ENCODE results near the gene ITPK1. TPM values are rescaled to one million over a fixed set of nuclear protein-coding genes. Genes with fewer than 3 reads are reported as not detected.
A peak's percentile ranks its signal among the peaks of the same experiment; 100 is the strongest.
"Not testable (repeated sequence)": the region's sequence is repeated elsewhere in the genome, so short reads cannot be mapped to it uniquely, and the experiment has no call there.

Gene ITPK1
- total RNA-seq, 2 experiments from 2014 or later = 12.2 to 18.9 TPM

- H3K36me3 Mint-ChIP-seq (ENCODE audit: low read depth) = no peaks in the 10 kb centered on the region
- H3K4me3 Mint-ChIP-seq = no peak overlapping the region
- CTCF ChIA-PET = no interaction called here
- H3K4me1 Mint-ChIP-seq (ENCODE audit: low read depth) = peaks cover 16% of the 10 kb centered on the region
- H3K9me3 Mint-ChIP-seq = no peaks in the 10 kb centered on the region
- intact Hi-C loops (cut with micrococcal nuclease) = no loop called here
- no peak for DNase-seq
- H3K27me3 Mint-ChIP-seq (ENCODE audit: low read depth) = no peaks in the 10 kb centered on the region
- H3K27ac Mint-ChIP-seq = no peak overlapping the region
Measured at GRCh38 chr14:93075891-93076290, 39.8 kb downstream of the ITPK1 start.

- Mint-ChIP-seq H3K9me3 (no peaks in the 10 kb centered on the region), H3K27ac (no peak overlapping the region), H3K27me3 (ENCODE audit: low read depth) (no peaks in the 10 kb centered on the region), H3K4me1 (ENCODE audit: low read depth) (peaks cover 16% of the 10 kb centered on the region), H3K4me3 (no peak overlapping the region), H3K36me3 (ENCODE audit: low read depth) (no peaks in the 10 kb centered on the region)
- intact Hi-C loops (cut with micrococcal nuclease) = no loop called here
- CTCF ChIA-PET = interaction anchor here (0.5 kb wide), 1 partner anchor 474 kb away, joined by 4 read pairs; no protein-coding TSS in a partner anchor
- no peak for DNase-seq
Measured at GRCh38 chr14:93073910-93074769, 41.6 kb downstream of the ITPK1 start.

GRCh38 chr14:93073358-93073707 is 42.4 kb downstream of the ITPK1 start:
- CTCF ChIA-PET = no interaction called here
- no peaks in the 10 kb centered on the region for H3K36me3 Mint-ChIP-seq (ENCODE audit: low read depth)
- DNase-seq = no peak
- no peak overlapping the region for H3K27ac Mint-ChIP-seq
- intact Hi-C loops (cut with micrococcal nuclease) = no loop called here
- no peaks in the 10 kb centered on the region for H3K27me3 Mint-ChIP-seq (ENCODE audit: low read depth)
- H3K4me3 Mint-ChIP-seq = no peak overlapping the region
- peaks cover 14% of the 10 kb centered on the region for H3K4me1 Mint-ChIP-seq (ENCODE audit: low read depth)
- H3K9me3 Mint-ChIP-seq = no peaks in the 10 kb centered on the region

- no peaks in the 10 kb centered on the region for H3K36me3 Mint-ChIP-seq (ENCODE audit: low read depth)
- H3K4me3 Mint-ChIP-seq = no peak overlapping the region
- intact Hi-C loops (cut with micrococcal nuclease) = no loop called here
- no peaks in the 10 kb centered on the region for H3K9me3 Mint-ChIP-seq
- CTCF ChIA-PET = interaction anchor here (0.7 kb wide), 1 partner anchor 843 kb away, joined by 3 read pairs; no protein-coding TSS in a partner anchor
- no peak overlapping the region for H3K27ac Mint-ChIP-seq
- H3K27me3 Mint-ChIP-seq (ENCODE audit: low read depth) = no peaks in the 10 kb centered on the region
- peaks cover 17% of the 10 kb centered on the region for H3K4me1 Mint-ChIP-seq (ENCODE audit: low read depth)
- DNase-seq = no peak
Measured at GRCh38 chr14:93072659-93073357, 42.9 kb downstream of the ITPK1 start.

- intact Hi-C loops (cut with micrococcal nuclease) = no loop called here
- no peaks in the 10 kb centered on the region for H3K36me3 Mint-ChIP-seq (ENCODE audit: low read depth)
- H3K4me3 Mint-ChIP-seq = no peak overlapping the region
- no peak for DNase-seq
- H3K9me3 Mint-ChIP-seq = no peaks in the 10 kb centered on the region
- no peak overlapping the region for H3K27ac Mint-ChIP-seq
- H3K4me1 Mint-ChIP-seq (ENCODE audit: low read depth) = peaks cover 32% of the 10 kb centered on the region
- no peaks in the 10 kb centered on the region for H3K27me3 Mint-ChIP-seq (ENCODE audit: low read depth)
- CTCF ChIA-PET = no interaction called here
Measured at GRCh38 chr14:93068711-93069110, 47.0 kb downstream of the ITPK1 start.

- intact Hi-C loops (cut with micrococcal nuclease) = no loop called here
- Mint-ChIP-seq H3K4me1 (ENCODE audit: low read depth) (peaks cover 29% of the 10 kb centered on the region), H3K4me3 (no peak overlapping the region), H3K27ac (no peak overlapping the region), H3K36me3 (ENCODE audit: low read depth) (no peaks in the 10 kb centered on the region), H3K27me3 (ENCODE audit: low read depth) (no peaks in the 10 kb centered on the region), H3K9me3 (no peaks in the 10 kb centered on the region)
- CTCF ChIA-PET = interaction anchor here (1.6 kb wide), 1 partner anchor 48 kb away, joined by 4 read pairs; no protein-coding TSS in a partner anchor
- no peak for DNase-seq
Measured at GRCh38 chr14:93067088-93067487, 48.6 kb downstream of the ITPK1 start.

- H3K27ac Mint-ChIP-seq = peak overlapping the region; percentile 8
Measured at GRCh38 chr14:93065272-93065730, 50.4 kb downstream of the ITPK1 start.

GRCh38 chr14:93064411-93065271 is 51.1 kb downstream of the ITPK1 start:
- Mint-ChIP-seq H3K4me1 (ENCODE audit: low read depth) (peaks cover 39% of the 10 kb centered on the region), H3K9me3 (no peaks in the 10 kb centered on the region), H3K4me3 (no peak overlapping the region), H3K27ac (no peak overlapping the region), H3K36me3 (ENCODE audit: low read depth) (no peaks in the 10 kb centered on the region), H3K27me3 (ENCODE audit: low read depth) (no peaks in the 10 kb centered on the region)
- CTCF ChIA-PET = interaction anchor here (0.6 to 2.7 kb wide), 2 partner anchors 49 to 881 kb away, joined by 6 to 12 read pairs; no protein-coding TSS in a partner anchor
- intact Hi-C loops (cut with micrococcal nuclease) = no loop called here
- DNase-seq = no peak

More at GRCh38 chr14:93065272-93065730, 50.4 kb downstream of the ITPK1 start:
- DNase-seq = no peak
- intact Hi-C loops (cut with micrococcal nuclease) = no loop called here
- Mint-ChIP-seq H3K36me3 (ENCODE audit: low read depth) (no peaks in the 10 kb centered on the region), H3K4me1 (ENCODE audit: low read depth) (peaks cover 35% of the 10 kb centered on the region), H3K27me3 (ENCODE audit: low read depth) (no peaks in the 10 kb centered on the region), H3K9me3 (no peaks in the 10 kb centered on the region), H3K4me3 (no peak overlapping the region)
- CTCF ChIA-PET = interaction anchor here (0.6 to 2.7 kb wide), 2 partner anchors 48 to 882 kb away, joined by 6 to 12 read pairs; no protein-coding TSS in a partner anchor

GRCh38 chr14:93063393-93063792 is 52.3 kb downstream of the ITPK1 start:
- peaks cover 39% of the 10 kb centered on the region for H3K4me1 Mint-ChIP-seq (ENCODE audit: low read depth)
- no peak for DNase-seq
- no peaks in the 10 kb centered on the region for H3K27me3 Mint-ChIP-seq (ENCODE audit: low read depth)
- intact Hi-C loops (cut with micrococcal nuclease) = no loop called here
- no peak overlapping the region for H3K4me3 Mint-ChIP-seq
- H3K27ac Mint-ChIP-seq = no peak overlapping the region
- H3K36me3 Mint-ChIP-seq (ENCODE audit: low read depth) = no peaks in the 10 kb centered on the region
- CTCF ChIA-PET = no interaction called here
- H3K9me3 Mint-ChIP-seq = no peaks in the 10 kb centered on the region

- intact Hi-C loops (cut with micrococcal nuclease) = no loop called here
- H3K9me3 Mint-ChIP-seq = no peaks in the 10 kb centered on the region
- DNase-seq = no peak
- H3K36me3 Mint-ChIP-seq (ENCODE audit: low read depth) = no peaks in the 10 kb centered on the region
- no peak overlapping the region for H3K27ac Mint-ChIP-seq
- H3K4me1 Mint-ChIP-seq (ENCODE audit: low read depth) = peaks cover 37% of the 10 kb centered on the region
- H3K4me3 Mint-ChIP-seq = no peak overlapping the region
- CTCF ChIA-PET = no interaction called here
- no peaks in the 10 kb centered on the region for H3K27me3 Mint-ChIP-seq (ENCODE audit: low read depth)
Measured at GRCh38 chr14:93062890-93063289, 52.8 kb downstream of the ITPK1 start.

- DNase-seq; intact Hi-C loops (cut with micrococcal nuclease); H3K36me3 Mint-ChIP-seq (ENCODE audit: low read depth); H3K4me3 Mint-ChIP-seq; H3K27me3 Mint-ChIP-seq (ENCODE audit: low read depth); H3K27ac Mint-ChIP-seq; H3K9me3 Mint-ChIP-seq: not testable (repeated sequence)
- CTCF ChIA-PET = interaction anchor here (0.9 kb wide), 1 partner anchor 47 kb away, joined by 3 read pairs; no protein-coding TSS in a partner anchor
- H3K4me1 Mint-ChIP-seq (ENCODE audit: low read depth) = peaks cover 36% of the 10 kb centered on the region
Measured at GRCh38 chr14:93062013-93062412, 53.7 kb downstream of the ITPK1 start.

Measured in activated naive CD4-positive, alpha-beta T cell treated with anti-CD3 and anti-CD28 coated beads for 36 hours (primary cell).